Upper lobe of left lung (tissue), 4 donors: ENCODE data around the gene NAA30.

ENCODE experiments used
- CTCF ChIP-seq, 6 experiments: fragments of 450-650 bp in 4 of 6; fragments of 200-600 bp in 2 of 6; sonication (generic) in 2 of 6; IDR thresholded peaks; one replicate each; pipeline ENCODE4 v1.5.1; 2016 to 2019; ENCODE audit warnings: antibody characterized with exemption in 6 of 6
- POLR2A ChIP-seq, 4 donors: fragments of 450-650 bp; IDR thresholded peaks; one replicate each; pipeline ENCODE4 v1.5.1; 2016 to 2017; ENCODE audit warnings: antibody characterized with exemption in 4 of 4, mild to moderate bottlenecking in 2 of 4

DNA sequence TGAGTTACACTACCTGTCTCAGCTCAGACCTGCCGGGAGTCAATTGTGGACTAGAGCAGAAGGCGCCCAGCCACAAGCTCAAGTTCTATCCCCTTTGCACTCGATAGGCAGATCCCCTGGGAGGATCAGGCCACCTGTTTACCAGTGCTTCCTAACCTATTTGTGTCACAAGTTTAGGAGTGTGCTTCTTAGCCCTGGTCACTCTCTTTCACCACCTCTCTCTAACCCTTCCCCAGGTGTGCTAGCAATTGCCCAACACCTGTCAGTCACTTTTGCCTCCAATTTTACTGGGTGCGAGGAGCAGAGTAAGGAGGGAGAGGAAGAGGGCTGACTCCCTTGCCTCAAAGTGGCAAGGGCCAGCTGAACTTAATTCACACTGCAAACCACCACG is 745 bp upstream of the NAA30 start:
- TF ChIP-seq CTCF (IDR thresholded peaks at IDR 0.05), result no peak
- no peak for TF ChIP-seq POLR2A (IDR thresholded peaks at IDR 0.05)
